ENCODE measurements around the gene LRRN4. TPM values are rescaled to one million over a fixed set of nuclear protein-coding genes. Genes with fewer than 3 reads are reported as not detected.

LRRN4 gene
- total RNA-seq, 1 donor from 2014 or later = not detected

DNA sequence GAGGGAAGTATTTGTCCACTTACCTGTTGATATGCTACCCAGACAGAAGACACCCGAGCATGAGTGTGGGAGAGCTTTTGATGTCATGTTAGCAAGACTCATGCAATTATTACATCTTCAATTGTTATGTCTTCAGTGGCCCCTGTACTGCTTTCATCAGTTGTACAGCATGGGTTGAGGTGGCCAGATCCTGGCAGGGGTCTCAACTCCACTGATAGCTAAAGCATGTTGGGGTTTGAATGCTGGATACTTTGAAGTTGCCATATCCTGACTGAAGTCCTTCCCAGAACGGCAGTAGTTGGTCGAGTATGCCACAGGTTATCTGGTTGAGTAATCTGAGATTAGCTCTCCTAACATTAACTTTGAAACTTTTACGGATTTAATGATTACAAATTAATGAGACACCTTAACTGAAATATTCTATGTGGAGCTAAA is 46.7 kb downstream of the LRRN4 start:
- Mint-ChIP-seq H3K4me1 (ENCODE audit: low read depth, unreplicated experiment) (peaks cover 5% of the 10 kb centered on the region), H3K9me3 (ENCODE audit: unreplicated experiment) (peaks cover 3% of the 10 kb centered on the region), H3K27ac (ENCODE audit: unreplicated experiment) (no peak overlapping the region), H3K4me3 (ENCODE audit: unreplicated experiment) (peak overlapping the region; percentile 96), H3K36me3 (ENCODE audit: unreplicated experiment) (no peaks in the 10 kb centered on the region), H3K27me3 (ENCODE audit: unreplicated experiment) (peaks cover 2% of the 10 kb centered on the region)
- DNase-seq = no peak
- TF ChIP-seq, protein P1, sequence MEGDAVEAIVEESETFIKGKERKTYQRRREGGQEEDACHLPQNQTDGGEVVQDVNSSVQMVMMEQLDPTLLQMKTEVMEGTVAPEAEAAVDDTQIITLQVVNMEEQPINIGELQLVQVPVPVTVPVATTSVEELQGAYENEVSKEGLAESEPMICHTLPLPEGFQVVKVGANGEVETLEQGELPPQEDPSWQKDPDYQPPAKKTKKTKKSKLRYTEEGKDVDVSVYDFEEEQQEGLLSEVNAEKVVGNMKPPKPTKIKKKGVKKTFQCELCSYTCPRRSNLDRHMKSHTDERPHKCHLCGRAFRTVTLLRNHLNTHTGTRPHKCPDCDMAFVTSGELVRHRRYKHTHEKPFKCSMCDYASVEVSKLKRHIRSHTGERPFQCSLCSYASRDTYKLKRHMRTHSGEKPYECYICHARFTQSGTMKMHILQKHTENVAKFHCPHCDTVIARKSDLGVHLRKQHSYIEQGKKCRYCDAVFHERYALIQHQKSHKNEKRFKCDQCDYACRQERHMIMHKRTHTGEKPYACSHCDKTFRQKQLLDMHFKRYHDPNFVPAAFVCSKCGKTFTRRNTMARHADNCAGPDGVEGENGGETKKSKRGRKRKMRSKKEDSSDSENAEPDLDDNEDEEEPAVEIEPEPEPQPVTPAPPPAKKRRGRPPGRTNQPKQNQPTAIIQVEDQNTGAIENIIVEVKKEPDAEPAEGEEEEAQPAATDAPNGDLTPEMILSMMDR (IDR thresholded peaks at IDR 0.05; ENCODE audit: partially characterized antibody, unreplicated experiment) = no peak

GRCh38 chr20:6006603-6006949 is 47.3 kb downstream of the LRRN4 start:
- peaks cover 5% of the 10 kb centered on the region for H3K4me1 Mint-ChIP-seq (ENCODE audit: low read depth, unreplicated experiment)
- peak overlapping the region; percentile 96 for H3K4me3 Mint-ChIP-seq (ENCODE audit: unreplicated experiment)
- TF ChIP-seq, protein P1 (IDR thresholded peaks at IDR 0.05; ENCODE audit: partially characterized antibody, unreplicated experiment) = no peak

GRCh38 chr20:6000871-6001270 is 53.0 kb downstream of the LRRN4 start:
- Mint-ChIP-seq H3K9me3 (ENCODE audit: unreplicated experiment) (no peaks in the 10 kb centered on the region), H3K36me3 (ENCODE audit: unreplicated experiment) (no peaks in the 10 kb centered on the region), H3K27me3 (ENCODE audit: unreplicated experiment) (no peaks in the 10 kb centered on the region)

More at GRCh38 chr20:6006603-6006949, 47.3 kb downstream of the LRRN4 start:
- peaks cover 3% of the 10 kb centered on the region for H3K9me3 Mint-ChIP-seq (ENCODE audit: unreplicated experiment)
- no peak for DNase-seq
- no peaks in the 10 kb centered on the region for H3K36me3 Mint-ChIP-seq (ENCODE audit: unreplicated experiment)
- H3K27ac Mint-ChIP-seq (ENCODE audit: unreplicated experiment) = peak overlapping the region; percentile 86
- peaks cover 2% of the 10 kb centered on the region for H3K27me3 Mint-ChIP-seq (ENCODE audit: unreplicated experiment)

DNA sequence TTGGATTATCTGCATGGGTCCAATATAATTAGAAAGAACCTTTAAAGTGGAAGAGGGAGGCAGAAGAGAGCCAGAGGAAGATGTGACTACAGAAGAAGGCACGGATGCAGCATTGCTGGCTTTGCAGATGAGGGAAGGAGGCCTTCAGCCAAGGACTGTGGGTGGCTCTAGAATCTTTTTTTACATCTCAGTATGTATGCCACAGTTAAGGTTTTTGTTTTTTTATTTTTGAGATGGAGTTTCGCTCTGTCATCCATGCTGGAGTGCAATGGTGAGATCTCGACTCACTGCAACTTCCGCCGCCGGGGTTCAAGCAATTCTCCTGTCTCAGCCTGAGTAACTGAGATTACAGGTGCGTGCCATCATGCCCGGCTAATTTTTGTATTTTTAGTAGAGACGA is 54.1 kb downstream of the LRRN4 start:
- Mint-ChIP-seq H3K27me3 (ENCODE audit: unreplicated experiment) (no peaks in the 10 kb centered on the region), H3K9me3 (ENCODE audit: unreplicated experiment) (no peaks in the 10 kb centered on the region), H3K36me3 (ENCODE audit: unreplicated experiment) (no peaks in the 10 kb centered on the region), H3K4me1 (ENCODE audit: low read depth, unreplicated experiment) (peaks cover 1% of the 10 kb centered on the region), H3K27ac (ENCODE audit: unreplicated experiment) (no peak overlapping the region), H3K4me3 (ENCODE audit: unreplicated experiment) (no peak overlapping the region)
- TF ChIP-seq, protein P1 (IDR thresholded peaks at IDR 0.05; ENCODE audit: partially characterized antibody, unreplicated experiment) = no peak
- no peak for DNase-seq

More at GRCh38 chr20:6000871-6001270, 53.0 kb downstream of the LRRN4 start:
- TF ChIP-seq, protein P1 (IDR thresholded peaks at IDR 0.05; ENCODE audit: partially characterized antibody, unreplicated experiment) = no peak
- peaks cover 1% of the 10 kb centered on the region for H3K4me1 Mint-ChIP-seq (ENCODE audit: low read depth, unreplicated experiment)
- no peak for DNase-seq
- no peak overlapping the region for H3K4me3 Mint-ChIP-seq (ENCODE audit: unreplicated experiment)
- no peak overlapping the region for H3K27ac Mint-ChIP-seq (ENCODE audit: unreplicated experiment)

DNA sequence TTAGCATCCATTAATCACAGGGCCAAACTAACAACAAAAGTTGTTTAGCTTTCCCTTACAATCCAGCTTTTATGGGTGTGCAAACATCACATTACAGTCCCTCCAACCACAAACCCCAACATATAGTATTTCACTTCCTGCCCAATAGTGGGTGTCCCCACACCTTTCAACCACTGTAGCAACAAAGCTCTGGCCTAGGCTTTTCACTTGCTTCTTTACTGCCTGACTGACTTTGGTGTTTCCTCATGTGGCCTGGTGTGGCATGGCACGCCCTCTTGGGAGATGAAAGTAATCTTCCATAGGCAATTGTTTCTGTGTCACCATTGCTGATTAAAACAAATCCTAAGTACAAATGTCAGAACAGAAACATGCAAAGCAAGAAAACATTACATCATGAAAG is 57.1 kb downstream of the LRRN4 start:
- no peaks in the 10 kb centered on the region for H3K9me3 Mint-ChIP-seq (ENCODE audit: unreplicated experiment)
- H3K4me1 Mint-ChIP-seq (ENCODE audit: low read depth, unreplicated experiment) = no peaks in the 10 kb centered on the region
- TF ChIP-seq, protein P1 (IDR thresholded peaks at IDR 0.05; ENCODE audit: partially characterized antibody, unreplicated experiment) = no peak
- H3K27me3 Mint-ChIP-seq (ENCODE audit: unreplicated experiment) = no peaks in the 10 kb centered on the region
- no peak for DNase-seq
- H3K36me3 Mint-ChIP-seq (ENCODE audit: unreplicated experiment) = no peaks in the 10 kb centered on the region
- no peak overlapping the region for H3K4me3 Mint-ChIP-seq (ENCODE audit: unreplicated experiment)
- H3K27ac Mint-ChIP-seq (ENCODE audit: unreplicated experiment) = no peak overlapping the region
